IPS-18a (cell line): ENCODE data around the gene SLC6A12.

ENCODE experiments used
- H3K27ac ChIP-seq: one replicate; pipeline ENCODE4 v1.5.1; 2013; ENCODE audit warnings: low read length
- H3K27me3 ChIP-seq: one replicate; pipeline ENCODE4 v1.6.1; 2013; ENCODE audit warnings: mild to moderate bottlenecking, low read length; ENCODE audit not compliant: control insufficient read depth, insufficient read depth
- H3K36me3 ChIP-seq: one replicate; pipeline ENCODE4 v1.6.1; 2013; ENCODE audit warnings: low read depth, low read length; ENCODE audit not compliant: control insufficient read depth
- H3K4me1 ChIP-seq: one replicate; pipeline ENCODE4 v1.6.1; 2013; ENCODE audit warnings: low read depth, low read length; ENCODE audit not compliant: control insufficient read depth
- H3K4me3 ChIP-seq: one replicate; pipeline ENCODE4 v1.5.1; 2013; ENCODE audit warnings: low read length
- H3K9ac ChIP-seq: one replicate; pipeline ENCODE4 v1.6.1; 2013; ENCODE audit warnings: mild to moderate bottlenecking, low read length, moderate library complexity
- H3K9me3 ChIP-seq: one replicate; pipeline ENCODE4 v1.6.1; 2013; ENCODE audit warnings: low read depth, low read length; ENCODE audit not compliant: control insufficient read depth

The SLC6A12 gene

GRCh38 chr12:163406-163986 is 50.5 kb downstream of the SLC6A12 start:
- Histone ChIP-seq H3K9me3 (no peaks in the 10 kb centered on the region), H3K27me3 (no peaks in the 10 kb centered on the region), H3K36me3 (no peaks in the 10 kb centered on the region), H3K27ac (no peak overlapping the region), H3K4me1 (peaks cover 9% of the 10 kb centered on the region), H3K9ac (no peak overlapping the region), H3K4me3 (no peak overlapping the region)

GRCh38 chr12:162467-163307 is 51.3 kb downstream of the SLC6A12 start:
- Histone ChIP-seq H3K9me3 (no peaks in the 10 kb centered on the region), H3K4me1 (peaks cover 9% of the 10 kb centered on the region), H3K27ac (no peak overlapping the region), H3K4me3 (no peak overlapping the region), H3K27me3 (no peaks in the 10 kb centered on the region), H3K36me3 (no peaks in the 10 kb centered on the region), H3K9ac (no peak overlapping the region)

GRCh38 chr12:161823-162222 is 52.1 kb downstream of the SLC6A12 start:
- Histone ChIP-seq H3K27me3 (no peaks in the 10 kb centered on the region), H3K4me1 (peaks cover 9% of the 10 kb centered on the region), H3K9me3 (no peaks in the 10 kb centered on the region), H3K27ac (no peak overlapping the region), H3K4me3 (no peak overlapping the region), H3K9ac (no peak overlapping the region), H3K36me3 (no peaks in the 10 kb centered on the region)

- no peak overlapping the region for H3K4me3 ChIP-seq
- H3K4me1 ChIP-seq: peaks cover 9% of the 10 kb centered on the region
- H3K27ac ChIP-seq: no peak overlapping the region
- no peaks in the 10 kb centered on the region for H3K36me3 ChIP-seq
- H3K27me3 ChIP-seq: no peaks in the 10 kb centered on the region
- H3K9me3 ChIP-seq: no peaks in the 10 kb centered on the region
- no peak overlapping the region for H3K9ac ChIP-seq
Measured at GRCh38 chr12:160858-161257, 53.1 kb downstream of the SLC6A12 start.

- no peak overlapping the region for H3K9ac ChIP-seq
- H3K27ac ChIP-seq: no peak overlapping the region
- H3K4me1 ChIP-seq: peaks cover 6% of the 10 kb centered on the region
- H3K9me3 ChIP-seq: no peaks in the 10 kb centered on the region
- H3K27me3 ChIP-seq: no peaks in the 10 kb centered on the region
- H3K36me3 ChIP-seq: no peaks in the 10 kb centered on the region
- no peak overlapping the region for H3K4me3 ChIP-seq
Measured at GRCh38 chr12:159156-159782, 54.7 kb downstream of the SLC6A12 start.

- Histone ChIP-seq H3K4me3 (no peak overlapping the region), H3K36me3 (no peaks in the 10 kb centered on the region), H3K4me1 (peaks cover 4% of the 10 kb centered on the region), H3K27me3 (no peaks in the 10 kb centered on the region), H3K9ac (no peak overlapping the region), H3K27ac (no peak overlapping the region), H3K9me3 (no peaks in the 10 kb centered on the region)
Measured at GRCh38 chr12:157644-158043, 56.3 kb downstream of the SLC6A12 start.

GRCh38 chr12:156945-157344 is 57.0 kb downstream of the SLC6A12 start:
- Histone ChIP-seq H3K27me3 (no peaks in the 10 kb centered on the region), H3K36me3 (no peaks in the 10 kb centered on the region), H3K4me1 (peaks cover 4% of the 10 kb centered on the region), H3K4me3 (no peak overlapping the region), H3K27ac (no peak overlapping the region), H3K9ac (no peak overlapping the region), H3K9me3 (no peaks in the 10 kb centered on the region)

- no peak overlapping the region for H3K27ac ChIP-seq
- no peaks in the 10 kb centered on the region for H3K36me3 ChIP-seq
- H3K9me3 ChIP-seq: no peaks in the 10 kb centered on the region
- H3K4me3 ChIP-seq: no peak overlapping the region
- no peaks in the 10 kb centered on the region for H3K27me3 ChIP-seq
- no peak overlapping the region for H3K9ac ChIP-seq
- peaks cover 4% of the 10 kb centered on the region for H3K4me1 ChIP-seq
Measured at GRCh38 chr12:155646-156045, 58.3 kb downstream of the SLC6A12 start.

- H3K9ac ChIP-seq: no peak overlapping the region
- H3K4me3 ChIP-seq: no peak overlapping the region
- peaks cover 4% of the 10 kb centered on the region for H3K4me1 ChIP-seq
- H3K27ac ChIP-seq: no peak overlapping the region
- H3K27me3 ChIP-seq: no peaks in the 10 kb centered on the region
- H3K9me3 ChIP-seq: no peaks in the 10 kb centered on the region
- no peaks in the 10 kb centered on the region for H3K36me3 ChIP-seq
Measured at GRCh38 chr12:155006-155405, 59.0 kb downstream of the SLC6A12 start.

GRCh38 chr12:154058-154457 is 59.9 kb downstream of the SLC6A12 start:
- no peaks in the 10 kb centered on the region for H3K27me3 ChIP-seq
- no peaks in the 10 kb centered on the region for H3K36me3 ChIP-seq
- no peaks in the 10 kb centered on the region for H3K9me3 ChIP-seq
- peaks cover 4% of the 10 kb centered on the region for H3K4me1 ChIP-seq
- H3K27ac ChIP-seq: no peak overlapping the region
- no peak overlapping the region for H3K4me3 ChIP-seq
- H3K9ac ChIP-seq: no peak overlapping the region

- peak overlapping the region; percentile 41 for H3K4me3 ChIP-seq
Measured at GRCh38 chr12:153080-153746, 60.7 kb downstream of the SLC6A12 start.

More at GRCh38 chr12:153080-153746, 60.7 kb downstream of the SLC6A12 start:
- H3K27ac ChIP-seq: no peak overlapping the region
- no peak overlapping the region for H3K9ac ChIP-seq
- H3K4me1 ChIP-seq: peaks cover 4% of the 10 kb centered on the region
- no peaks in the 10 kb centered on the region for H3K27me3 ChIP-seq
- no peaks in the 10 kb centered on the region for H3K9me3 ChIP-seq
- H3K36me3 ChIP-seq: no peaks in the 10 kb centered on the region
